Spleen (tissue), 7 donors: Measurements from ENCODE around the gene BCAR3.

ENCODE experiments used
- CTCF ChIP-seq, 11 experiments: fragments of 200-600 bp in 7 of 11; fragments of 450-650 bp in 4 of 11; sonication (generic) in 4 of 11; IDR thresholded peaks in 8 of 11; conservative IDR thresholded peaks in 3 of 11; 1 replicate in 7 of 11; 2 replicates in 4 of 11; pipeline versions ENCODE4 v1.4.0 to v1.8.0; 2016 to 2021; ENCODE audit warnings: antibody characterized with exemption in 11 of 11, inconsistent platforms in 4 of 11, mild to moderate bottlenecking in 1 of 11
- POLR2A ChIP-seq, 3 donors: fragments of 450-650 bp; IDR thresholded peaks; one replicate each; pipeline ENCODE4 v1.5.1; 2017; ENCODE audit warnings: antibody characterized with exemption in 3 of 3, mild to moderate bottlenecking in 1 of 3
- POLR2AphosphoS5 ChIP-seq, 3 donors: sonication (generic); formaldehyde crosslinking; IDR thresholded peaks; one replicate each; pipeline ENCODE4 v1.5.1; 2017; ENCODE audit warnings: antibody characterized with exemption in 3 of 3
- donor health status: DM: no; HTN: no; CAD: no; lungs with moderate emphysema.
- donor health status: DM: no; HTN: no; CAD: no.
- donor health status: DM: no; HTN: no; CAD: no.

GRCh38 chr1:93716163-93716562 lies 34.5 kb upstream of the BCAR3 start:
- TF ChIP-seq POLR2A (IDR thresholded peaks at IDR 0.05) (no peak), CTCF (IDR thresholded peaks at IDR 0.05 in 8 of 11, conservative IDR thresholded peaks at IDR 0.05 in 3 of 11) (no peak), POLR2AphosphoS5 (IDR thresholded peaks at IDR 0.05) (no peak)
